H1 (cell line): ENCODE results near the gene TECR. TPM values are rescaled to one million over a fixed set of nuclear protein-coding genes. Genes with fewer than 3 reads are reported as not detected.

Source experiments
- CTCF ChIA-PET: fragments of 300-600 bp; sonication (Branson Sonifier 250); formaldehyde crosslinking; loops from one replicate; lab custom pipeline; 2021; ENCODE audit not compliant: partially characterized antibody; lab: Charles Lee
- POLR2A ChIA-PET: fragments of 300-600 bp; sonication (Branson Sonifier 250); formaldehyde crosslinking; loops from one replicate; lab custom pipeline; 2021; ENCODE audit warnings: inconsistent platforms; ENCODE audit not compliant: partially characterized antibody; lab: Charles Lee
- DNase-seq, 2 experiments: peaks; one replicate each; pipeline versions ENCODE4 v3.0.0 to v3.0.0-alpha.2; 2010 to 2022; ENCODE audit warnings: low spot score in 2 of 2, low read depth in 1 of 2, mixed read lengths in 1 of 2
- FAIRE-seq: peaks from 2 replicates; lab custom pipeline; 2011; peaks lifted over from hg19 to GRCh38; lab: Jason Lieb, UNC
- H2AFZ ChIP-seq: 2 replicates; pipeline ENCODE4 v1.8.1; 2012; ENCODE audit warnings: low read length, inconsistent platforms
- H2AK5ac ChIP-seq: 2 replicates; pipeline ENCODE4 v1.6.1; 2013; ENCODE audit warnings: low read depth, low read length
- H2BK120ac ChIP-seq: replicated peaks from 2 replicates; pipeline ENCODE3; 2013; ENCODE audit warnings: low read depth, low read length, inconsistent platforms
- H2BK12ac ChIP-seq: 2 replicates; pipeline ENCODE4 v1.6.1; 2013; ENCODE audit warnings: low read depth, low read length
- H2BK15ac ChIP-seq: 2 replicates; pipeline ENCODE4 v1.6.1; 2013; ENCODE audit warnings: low read length
- H2BK20ac ChIP-seq: 2 replicates; pipeline ENCODE4 v1.6.1; 2013; ENCODE audit warnings: low read length
- H2BK5ac ChIP-seq: 2 replicates; pipeline ENCODE4 v1.6.1; 2013; ENCODE audit warnings: low read depth, low read length
- H3K14ac ChIP-seq: 2 replicates; pipeline ENCODE4 v1.6.1; 2013; ENCODE audit warnings: inconsistent platforms; ENCODE audit not compliant: insufficient read length
- H3K18ac ChIP-seq: 2 replicates; pipeline ENCODE4 v1.6.1; 2013; ENCODE audit warnings: low read length; ENCODE audit errors: extremely low read depth
- H3K23ac ChIP-seq: 2 replicates; pipeline ENCODE4 v1.6.1; 2013; ENCODE audit warnings: inconsistent platforms; ENCODE audit not compliant: insufficient read length
- H3K23me2 ChIP-seq: 2 replicates; pipeline ENCODE4 v1.6.1; 2013; ENCODE audit warnings: low read depth, low read length
- H3K27ac ChIP-seq: 2 replicates; pipeline ENCODE4 v1.6.1; 2011; ENCODE audit warnings: low read depth, low read length, inconsistent platforms
- H3K27me3 ChIP-seq, 4 experiments: replicated peaks in 1 of 4; 1 replicate in 1 of 4; 2 replicates in 3 of 4; pipeline versions ENCODE4 v1.6.1 to v1.8.1; 2011 to 2013; ENCODE audit warnings: low read length in 3 of 4, mild to moderate bottlenecking in 3 of 4, inconsistent platforms in 2 of 4, mixed read lengths in 2 of 4, moderate library complexity in 1 of 4; ENCODE audit not compliant: control insufficient read depth in 3 of 4, insufficient read depth in 3 of 4; ENCODE audit errors: extremely low read depth in 1 of 4
- H3K36me3 ChIP-seq, 4 experiments: 2 replicates each; pipeline versions ENCODE4 v1.6.1 to v1.8.1; 2011 to 2013; ENCODE audit warnings: mild to moderate bottlenecking in 4 of 4, low read length in 3 of 4, moderate library complexity in 2 of 4, control low read depth in 1 of 4, inconsistent platforms in 1 of 4; ENCODE audit not compliant: insufficient read depth in 4 of 4, control insufficient read depth in 2 of 4
- H3K4ac ChIP-seq: replicated peaks from 2 replicates; pipeline ENCODE3; 2013; ENCODE audit warnings: low read length, low read depth, mixed read lengths, inconsistent platforms; ENCODE audit not compliant: insufficient read length
- H3K4me1 ChIP-seq, 4 experiments: replicated peaks in 1 of 4; 1 replicate in 1 of 4; 2 replicates in 3 of 4; pipeline versions ENCODE4 v1.6.1 to v1.8.1; 2011 to 2013; ENCODE audit warnings: low read length in 3 of 4, inconsistent platforms in 2 of 4, mixed read lengths in 1 of 4; ENCODE audit not compliant: insufficient read depth in 4 of 4, control insufficient read depth in 3 of 4
- H3K4me2 ChIP-seq, 2 experiments: 2 replicates each; pipeline versions ENCODE4 v1.6.1 to v1.8.1; 2011 to 2013; ENCODE audit warnings: low read depth in 2 of 2, low read length in 2 of 2, control low read depth in 1 of 2, inconsistent platforms in 1 of 2, mild to moderate bottlenecking in 1 of 2; ENCODE audit not compliant: insufficient read depth in 1 of 2
- H3K4me3 ChIP-seq, 4 experiments: fragments of 200-600, 300-600 bp in 1 of 4; sonication (generic), shearing (Covaris generic), sonication (Bioruptor Twin) in 1 of 4; 2 replicates each; pipeline versions ENCODE4 v1.5.1 to v1.8.1; 2011 to 2016; ENCODE audit warnings: low read length in 4 of 4, low read depth in 3 of 4, control low read depth in 2 of 4, inconsistent platforms in 2 of 4, mild to moderate bottlenecking in 2 of 4, mixed read lengths in 1 of 4, moderate library complexity in 1 of 4; ENCODE audit not compliant: insufficient read depth in 2 of 4; ENCODE audit errors: extremely low read depth in 1 of 4
- H3K56ac ChIP-seq: replicated peaks from 2 replicates; pipeline ENCODE3; 2013; ENCODE audit warnings: low read depth, mild to moderate bottlenecking, mixed read lengths, low read length, inconsistent platforms; ENCODE audit not compliant: insufficient read length
- H3K79me1 ChIP-seq: 2 replicates; pipeline ENCODE4 v1.6.1; 2013; ENCODE audit warnings: low read depth, low read length, control low read depth
- H3K79me2 ChIP-seq, 2 experiments: 2 replicates each; pipeline versions ENCODE4 v1.6.1 to v1.8.1; 2012 to 2013; ENCODE audit warnings: low read length in 2 of 2, mild to moderate bottlenecking in 2 of 2, inconsistent platforms in 1 of 2; ENCODE audit not compliant: insufficient read depth in 2 of 2, control insufficient read depth in 1 of 2
- H3K9ac ChIP-seq, 4 experiments: replicated peaks in 1 of 4; 1 replicate in 1 of 4; 2 replicates in 3 of 4; pipeline versions ENCODE4 v1.6.1 to v1.8.1; 2011 to 2013; ENCODE audit warnings: low read depth in 3 of 4, low read length in 3 of 4, control low read depth in 2 of 4, mild to moderate bottlenecking in 2 of 4, moderate library complexity in 2 of 4, inconsistent platforms in 1 of 4; ENCODE audit errors: extremely low read depth in 1 of 4
- H3K9me3 ChIP-seq, 2 experiments: 2 replicates each; pipeline versions ENCODE4 v1.6.1 to v1.8.1; 2012 to 2013; ENCODE audit warnings: mild to moderate bottlenecking in 2 of 2, moderate library complexity in 2 of 2, control low read depth in 1 of 2, inconsistent platforms in 1 of 2, low read depth in 1 of 2, low read length in 1 of 2, mixed read lengths in 1 of 2; ENCODE audit not compliant: insufficient read depth in 2 of 2
- H4K20me1 ChIP-seq, 2 experiments: replicated peaks in 1 of 2; 2 replicates each; pipeline versions ENCODE3 to v1.8.1; 2011 to 2013; ENCODE audit warnings: inconsistent platforms in 2 of 2, low read length in 2 of 2, mild to moderate bottlenecking in 1 of 2; ENCODE audit not compliant: insufficient read depth in 2 of 2, control insufficient read depth in 1 of 2
- H4K5ac ChIP-seq: 2 replicates; pipeline ENCODE4 v1.6.1; 2013; ENCODE audit warnings: low read length, low read depth, mixed read lengths, inconsistent platforms; ENCODE audit not compliant: insufficient read length
- H4K8ac ChIP-seq: 2 replicates; pipeline ENCODE4 v1.8.0; 2013; ENCODE audit warnings: mild to moderate bottlenecking, moderate library complexity, low read length, inconsistent platforms; ENCODE audit not compliant: insufficient read depth; ENCODE audit errors: extremely low read depth
- H4K91ac ChIP-seq: replicated peaks from 2 replicates; pipeline ENCODE3; 2013; ENCODE audit warnings: low read length, mixed read lengths, inconsistent platforms; ENCODE audit not compliant: insufficient read length
- CBX5 ChIP-seq: fragments of 300-800, 300-1000 bp; sonication (generic); IDR thresholded peaks from 2 replicates; pipeline ENCODE4 v1.7.1; 2016; ENCODE audit warnings: antibody characterized with exemption, low read length, low read depth
- CTCF ChIP-seq, 3 experiments: IDR thresholded peaks; 1 replicate in 2 of 3; 2 replicates in 1 of 3; pipeline versions ENCODE4 v1.5.1 to v1.6.1; 2011; ENCODE audit warnings: low read length in 3 of 3, mild to moderate bottlenecking in 3 of 3, inconsistent platforms in 2 of 3, low read depth in 1 of 3, moderate library complexity in 1 of 3; ENCODE audit not compliant: insufficient read depth in 1 of 3; ENCODE audit errors: control extremely low read depth in 1 of 3
- RAD21 ChIP-seq, 2 experiments: IDR thresholded peaks in 1 of 2; conservative IDR thresholded peaks in 1 of 2; 2 replicates each; pipeline ENCODE4 v1.6.1; 2011; ENCODE audit warnings: low read depth in 2 of 2, low read length in 2 of 2, improper control_type of control experiment in 1 of 2, inconsistent platforms in 1 of 2, mild to moderate bottlenecking in 1 of 2, moderate library complexity in 1 of 2
- SUZ12 ChIP-seq: fragments of 200-600 bp; sonication (generic); IDR thresholded peaks from 2 replicates; pipeline ENCODE4 v1.6.1; 2012; ENCODE audit warnings: mild to moderate bottlenecking, inconsistent platforms, low read length, moderate library complexity, mixed read lengths
- WGBS, 2 experiments: shearing (Covaris generic) in 1 of 2; methylation state at CpG; one replicate each; pipeline versions ENCODE4 v1.1.6 to v1.1.7; 2013 to 2015; ENCODE audit warnings: low lambda C conversion rate in 2 of 2, mixed read lengths in 2 of 2, inconsistent platforms in 1 of 2, low coverage in 1 of 2, missing lambda C conversion rate in 1 of 2; ENCODE audit not compliant: insufficient replicate concordance in 2 of 2, insufficient coverage in 1 of 2, insufficient read length in 1 of 2; ENCODE audit errors: extremely low coverage in 1 of 2, missing lambda C conversion rate in 1 of 2; 5-methylcytosine and 5-hydroxymethylcytosine counted together
- polyA plus RNA-seq, 7 experiments: library from polyadenylated mRNA; depleted of rRNA in 3 of 7; stranded (reverse) in 5 of 7; unstranded in 2 of 7; fragments of >200 nt in 5 of 7; fragments of 200-250 nt in 2 of 7; gene quantifications; 1 replicate in 5 of 7; 2 replicates in 1 of 7; 4 replicates in 1 of 7; pipeline versions ENCODE4 v1.2.1 to v1.2.3, GENCODE V29; 2011 to 2013; ENCODE audit warnings: missing spikeins in 2 of 7, mixed read lengths in 2 of 7
- total RNA-seq: library from RNA; stranded (reverse); fragmentation: NEBNext Ultra II Directional; extraction: Animal tissue kit (Norgen Biotek cat#: 25700); gene quantifications from 2 replicates; pipeline ENCODE4 v1.2.1, GENCODE V29; 2021

Gene TECR
- total and polyA plus RNA-seq, 2 of the 8 experiments (the other 6 are each of a cell fraction or from before 2014, with no cell fraction given): 172 to 405 TPM

- Histone ChIP-seq H4K91ac (no peak overlapping the region), H3K36me3 (peaks cover 10 to 28% (median 17%) of the 10 kb centered on the region in 4 experiments), H3K27me3 (no peaks in the 10 kb centered on the region), H2BK5ac (peak overlapping the region; percentile 66; the same call in 1 of the 2 replicates), H4K5ac (no peak overlapping the region), H2BK120ac (no peak overlapping the region), H3K4me1 (peaks cover 0 to 8% (median 4%) of the 10 kb centered on the region in 4 experiments; a peak in 3 of 7 replicates), H3K23me2 (peaks cover 3% of the 10 kb centered on the region; the same call in 1 of the 2 replicates), H3K79me1 (peaks cover 14% of the 10 kb centered on the region), H4K20me1 (peaks cover 7 to 24% of the 10 kb centered on the region in 2 experiments), H2AFZ (no peak overlapping the region), H3K4ac (no peak overlapping the region), H2BK20ac (no peak overlapping the region), H2AK5ac (no peak overlapping the region), H3K9ac (no peak overlapping the region), H3K18ac (no peak overlapping the region), H3K4me3 (peak overlapping the region in 3 of 4 experiments; percentile 11 to 84 (median 76); a peak in 5 of 8 replicates), H2BK12ac (no peak overlapping the region), H2BK15ac (no peak overlapping the region), H3K9me3 (no peaks in the 10 kb centered on the region), H3K56ac (no peak overlapping the region), H3K14ac (no peak overlapping the region), H3K79me2 (peaks cover 7 to 24% of the 10 kb centered on the region in 2 experiments; a peak in 3 of 4 replicates), H3K23ac (no peak overlapping the region), H4K8ac (no peak overlapping the region; the same call in 1 of the 2 replicates), H3K27ac (no peak overlapping the region), H3K4me2 (peak overlapping the region; percentile 78 to 96; a peak in 3 of 4 replicates)
- ChIA-PET POLR2A (interaction anchor here (3.1 to 3.7 kb wide), 4 partner anchors 11 to 43 kb away, joined by 13 to 30 read pairs (median 17); partner anchors contain the start of gene GIPC1), CTCF (interaction anchor here (1.4 to 1.8 kb wide), 4 partner anchors 9 to 41 kb away, joined by 3 to 5 read pairs (median 4); no protein-coding TSS in a partner anchor)
- no peak for TF ChIP-seq CBX5
- TF ChIP-seq SUZ12: no peak
- TF ChIP-seq RAD21 (IDR thresholded peaks at IDR 0.05 in 1 of 2, conservative IDR thresholded peaks at IDR 0.05 in 1 of 2; ENCODE audit: low read depth in 2 of 2, low read length in 2 of 2): 0 out of 4 replicates have a peak, but pooled peaks of 1 of the 2 experiments have one; percentile 13
- peak; percentile 17 to 32 (median 28); a peak in 3 of 4 replicates for TF ChIP-seq CTCF (IDR thresholded peaks at IDR 0.05; ENCODE audit: control extremely low read depth in 1 of 3, insufficient read depth in 1 of 3, low read depth in 1 of 3, low read length in 3 of 3)
- FAIRE-seq (no peak), DNase-seq (no peak)
- 85% methylated on average over 15 of the region's 15 CpGs; no CpG with 5 or more reads in 1 of the 2 experiments for WGBS, 2 experiments
These were observed 13.3 kb upstream of the TECR start for GRCh38 chr19:14516048-14516534.
